ENCODE results near the gene DICER1. TPM values are rescaled to one million over a fixed set of nuclear protein-coding genes. Genes with fewer than 3 reads are reported as not detected.

The DICER1 gene
- total and polyA plus RNA-seq, 9 of the 15 experiments (the other 6 are each of a cell fraction or from before 2014, with no cell fraction given) = 2.5 to 23.2 (median 12.4) TPM

DNA sequence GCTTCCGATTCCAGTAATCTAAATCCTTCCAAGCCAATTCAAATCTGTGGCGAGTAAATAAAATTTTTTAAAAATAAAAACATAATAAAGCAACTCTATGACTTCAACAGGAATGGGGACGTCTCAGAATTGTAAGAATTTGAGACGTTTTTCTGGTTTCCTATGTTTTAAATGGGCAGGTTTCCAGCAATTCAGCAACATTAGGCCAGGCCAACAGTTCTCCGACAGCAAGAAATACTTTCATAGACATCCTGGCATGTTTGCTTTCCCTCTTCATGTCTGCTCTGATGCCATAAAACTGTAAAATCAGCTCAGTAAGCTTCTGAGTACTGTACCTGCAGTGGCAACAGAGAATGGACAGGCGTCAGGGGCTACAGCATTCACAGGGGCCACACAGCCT lies 35.8 kb upstream of the DICER1 start:
- Histone ChIP-seq H3K4me1 (replicated peaks in 1 of 2; ENCODE audit: control insufficient read depth in 2 of 2, insufficient read depth in 2 of 2, low read length in 2 of 2) (no peaks in the 10 kb centered on the region), H4K20me1 (replicated peaks; ENCODE audit: control insufficient read depth, insufficient read depth, low read length) (no peaks in the 10 kb centered on the region), H3K79me2 (ENCODE audit: control insufficient read depth, insufficient read depth, low read length) (no peaks in the 10 kb centered on the region), H3K9ac (ENCODE audit: insufficient read depth in 1 of 2, low read depth in 2 of 2, low read length in 2 of 2) (no peak overlapping the region), H3K4me3 (no peak overlapping the region), H3K27ac (ENCODE audit: extremely low read depth, low read depth, low read length) (no peak overlapping the region), H3K9me3 (replicated peaks; ENCODE audit: control insufficient read depth, insufficient read depth, low read depth, low read length) (no peaks in the 10 kb centered on the region), H3K27me3 (ENCODE audit: control insufficient read depth in 2 of 2, insufficient read depth in 2 of 2, low read length in 2 of 2) (peaks cover 3 to 26% of the 10 kb centered on the region in 2 experiments; a peak in 3 of 5 replicates), H3K9me1 (ENCODE audit: control insufficient read depth, insufficient read depth, low read length) (no peaks in the 10 kb centered on the region), H3K4me2 (ENCODE audit: insufficient read depth, low read length) (no peak overlapping the region), H2AFZ (ENCODE audit: low read depth, low read length) (no peak overlapping the region), H3K36me3 (ENCODE audit: control insufficient read depth, insufficient read depth, low read length) (no peaks in the 10 kb centered on the region)
- ChIA-PET POLR2A (interaction anchor here (0.6 kb wide), 1 partner anchor 8 kb away, joined by 4 read pairs; no protein-coding TSS in a partner anchor), CTCF (ENCODE audit: low intra/inter-chr PET ratio) (no interaction called here)
- DNase-seq (ENCODE audit: extremely low read depth in 1 of 4, low spot score in 3 of 4) = no peak
- in situ Hi-C loops (cut with MboI) (no loop called here), intact Hi-C loops (cut with micrococcal nuclease) (loop anchor here (10.0 kb wide), 1 partner anchor 98 kb away; no protein-coding TSS in a partner anchor)
- TF ChIP-seq NCOA4 (IDR thresholded peaks at IDR 0.05; ENCODE audit: partially characterized antibody) = no peak
- TF ChIP-seq POLR2AphosphoS5 (IDR thresholded peaks at IDR 0.05; ENCODE audit: control insufficient read depth, insufficient read depth, low read depth, low read length) = no peak
- TF ChIP-seq, protein P1, sequence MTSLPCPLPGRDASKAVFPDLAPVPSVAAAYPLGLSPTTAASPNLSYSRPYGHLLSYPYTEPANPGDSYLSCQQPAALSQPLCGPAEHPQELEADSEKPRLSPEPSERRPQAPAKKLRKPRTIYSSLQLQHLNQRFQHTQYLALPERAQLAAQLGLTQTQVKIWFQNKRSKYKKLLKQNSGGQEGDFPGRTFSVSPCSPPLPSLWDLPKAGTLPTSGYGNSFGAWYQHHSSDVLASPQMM (CRISPR knock-in tag; IDR thresholded peaks at IDR 0.05) = no peak
- TF ChIP-seq ZNF830 (CRISPR knock-in tag; IDR thresholded peaks at IDR 0.05) = no peak
- TF ChIP-seq RHOXF2B (CRISPR knock-in tag; conservative IDR thresholded peaks at IDR 0.05) = no peak
- TF ChIP-seq RAD21 (CRISPR knock-in tag; conservative IDR thresholded peaks at IDR 0.05 in 1 of 2, IDR thresholded peaks at IDR 0.05 in 1 of 2) = no peak
- TF ChIP-seq DNMT1 (IDR thresholded peaks at IDR 0.05) = no peak
- no peak for TF ChIP-seq SMC3 (conservative IDR thresholded peaks at IDR 0.05; ENCODE audit: insufficient read depth, low read depth, low read length)
- TF ChIP-seq ZNF444 (CRISPR knock-in tag; IDR thresholded peaks at IDR 0.05) = no peak
- no peak for TF ChIP-seq E2F3 (CRISPR knock-in tag; IDR thresholded peaks at IDR 0.05)
- TF ChIP-seq PCBP2 (IDR thresholded peaks at IDR 0.05; ENCODE audit: low read depth, low read length, poor library complexity, severe bottlenecking) = no peak
- no peak for TF ChIP-seq DMBX1 (CRISPR knock-in tag; IDR thresholded peaks at IDR 0.05; ENCODE audit: borderline replicate concordance)
- no peak for TF ChIP-seq RBM15 (IDR thresholded peaks at IDR 0.05; ENCODE audit: insufficient read depth, low read length)
- TF ChIP-seq, protein P2, sequence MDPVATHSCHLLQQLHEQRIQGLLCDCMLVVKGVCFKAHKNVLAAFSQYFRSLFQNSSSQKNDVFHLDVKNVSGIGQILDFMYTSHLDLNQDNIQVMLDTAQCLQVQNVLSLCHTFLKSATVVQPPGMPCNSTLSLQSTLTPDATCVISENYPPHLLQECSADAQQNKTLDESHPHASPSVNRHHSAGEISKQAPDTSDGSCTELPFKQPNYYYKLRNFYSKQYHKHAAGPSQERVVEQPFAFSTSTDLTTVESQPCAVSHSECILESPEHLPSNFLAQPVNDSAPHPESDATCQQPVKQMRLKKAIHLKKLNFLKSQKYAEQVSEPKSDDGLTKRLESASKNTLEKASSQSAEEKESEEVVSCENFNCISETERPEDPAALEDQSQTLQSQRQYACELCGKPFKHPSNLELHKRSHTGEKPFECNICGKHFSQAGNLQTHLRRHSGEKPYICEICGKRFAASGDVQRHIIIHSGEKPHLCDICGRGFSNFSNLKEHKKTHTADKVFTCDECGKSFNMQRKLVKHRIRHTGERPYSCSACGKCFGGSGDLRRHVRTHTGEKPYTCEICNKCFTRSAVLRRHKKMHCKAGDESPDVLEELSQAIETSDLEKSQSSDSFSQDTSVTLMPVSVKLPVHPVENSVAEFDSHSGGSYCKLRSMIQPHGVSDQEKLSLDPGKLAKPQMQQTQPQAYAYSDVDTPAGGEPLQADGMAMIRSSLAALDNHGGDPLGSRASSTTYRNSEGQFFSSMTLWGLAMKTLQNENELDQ (CRISPR knock-in tag; IDR thresholded peaks at IDR 0.05; ENCODE audit: borderline replicate concordance) = no peak
- no peak for ATAC-seq
- no peak for FAIRE-seq
- BruUV-seq (replicated peaks) = no TSS peak
- WGBS (ENCODE audit: insufficient coverage, low coverage, missing lambda C conversion rate) = 7% methylated on average over 6 of the region's 6 CpGs

Measured in K562 (cell line).